Small intestine (tissue), 7 donors: ENCODE results near the gene ROR1. TPM values are rescaled to one million over a fixed set of nuclear protein-coding genes. Genes with fewer than 3 reads are reported as not detected.
A peak's percentile ranks its signal among the peaks of the same experiment; 100 is the strongest.

ENCODE experiments used
- DNase-seq, 2 donors: peaks; one replicate each; pipeline versions ENCODE4 v3.0.0 to v3.0.0-alpha.2; 2013
- FAIRE-seq: peaks from 2 replicates; lab custom pipeline; 2012; peaks lifted over from hg19 to GRCh38; lab: Jason Lieb, UNC
- H3K27ac ChIP-seq, 3 donors: one replicate each; pipeline ENCODE4 v1.5.1; 2013; ENCODE audit warnings: low read length in 2 of 3, mild to moderate bottlenecking in 2 of 3, control low read depth in 1 of 3, inconsistent platforms in 1 of 3, low read depth in 1 of 3, moderate library complexity in 1 of 3
- H3K27me3 ChIP-seq, 3 donors: one replicate each; pipeline ENCODE4 v1.6.1; 2013; ENCODE audit warnings: low read length in 3 of 3, inconsistent platforms in 1 of 3; ENCODE audit not compliant: control insufficient read depth in 3 of 3, insufficient read depth in 3 of 3
- H3K36me3 ChIP-seq, 3 donors: one replicate each; pipeline ENCODE4 v1.6.1; 2013; ENCODE audit warnings: low read length in 3 of 3, inconsistent platforms in 1 of 3, low read depth in 1 of 3, mild to moderate bottlenecking in 1 of 3, moderate library complexity in 1 of 3; ENCODE audit not compliant: control insufficient read depth in 3 of 3, insufficient read depth in 2 of 3
- H3K4me1 ChIP-seq, 3 donors: one replicate each; pipeline ENCODE4 v1.6.1; 2013; ENCODE audit warnings: low read length in 2 of 3, inconsistent platforms in 1 of 3, low read depth in 1 of 3, mild to moderate bottlenecking in 1 of 3, moderate library complexity in 1 of 3; ENCODE audit not compliant: control insufficient read depth in 3 of 3, insufficient read depth in 2 of 3
- H3K4me3 ChIP-seq, 3 donors: one replicate each; pipeline ENCODE4 v1.5.1; 2013; ENCODE audit warnings: low read length in 3 of 3, control low read depth in 1 of 3, inconsistent platforms in 1 of 3, low read depth in 1 of 3, mild to moderate bottlenecking in 1 of 3, moderate library complexity in 1 of 3
- H3K9me3 ChIP-seq, 2 donors: one replicate each; pipeline ENCODE4 v1.6.1; 2013; ENCODE audit warnings: low read depth in 1 of 2, low read length in 1 of 2; ENCODE audit not compliant: control insufficient read depth in 2 of 2, insufficient read depth in 1 of 2
- WGBS, 3 donors: extraction: QIAGEN DNeasy Blood & Tissue Kit; methylation state at CpG; one replicate each; pipeline ENCODE4 v1.1.7; 2013; 5-methylcytosine and 5-hydroxymethylcytosine counted together
- polyA plus RNA-seq, 4 donors: library from polyadenylated mRNA; stranded (reverse) in 3 of 4; unstranded in 1 of 4; fragments of 200-250 nt in 3 of 4; fragments of 120-200 nt in 1 of 4; gene quantifications; one replicate each; pipeline versions ENCODE4 v1.2.1 to v1.2.3, GENCODE V29; 2013
- donor health status: healthy with polysubstance abuse.
- donor health status: control.
- donor health status: control.
- donor health status: Bipolar disorder and iron deficiency.
- donor health status: healthy.

ROR1 gene
- polyA plus RNA-seq, 4 donors, result 0.22 to 3.6 (median 3.2) TPM; not detected in 1

GRCh38 chr1:63945943-63946342 lies 172.1 kb downstream of the ROR1 start:
- DNase-seq (no peak), FAIRE-seq (no peak)
- Histone ChIP-seq H3K36me3 (peaks cover 0 to 2% (median 0%) of the 10 kb centered on the region in 3 donors), H3K9me3 (no peaks in the 10 kb centered on the region), H3K27me3 (no peaks in the 10 kb centered on the region), H3K27ac (no peak overlapping the region), H3K4me1 (no peaks in the 10 kb centered on the region), H3K4me3 (no peak overlapping the region)
- WGBS, 3 donors, result 80 to 93% (median 89%) methylated on average over 1 of the region's 1 CpG

GRCh38 chr1:63946866-63947491 lies 173.2 kb downstream of the ROR1 start:
- WGBS, 3 donors, result 74 to 89% (median 84%) methylated on average over 11 of the region's 11 CpGs
- H3K27me3 ChIP-seq, result no peaks in the 10 kb centered on the region
- no peaks in the 10 kb centered on the region for H3K9me3 ChIP-seq
- no peak for DNase-seq
- H3K4me3 ChIP-seq, result no peak overlapping the region
- H3K27ac ChIP-seq, result no peak overlapping the region
- no peaks in the 10 kb centered on the region for H3K4me1 ChIP-seq
- no peak for FAIRE-seq
- peaks cover 0 to 2% (median 0%) of the 10 kb centered on the region in 3 donors for H3K36me3 ChIP-seq

GRCh38 chr1:63947904-63948303 lies 174.1 kb downstream of the ROR1 start:
- H3K4me1 ChIP-seq, result no peaks in the 10 kb centered on the region
- no peak overlapping the region for H3K4me3 ChIP-seq
- no peaks in the 10 kb centered on the region for H3K27me3 ChIP-seq
- FAIRE-seq, result peak; percentile 26
- no peaks in the 10 kb centered on the region for H3K9me3 ChIP-seq
- peaks cover 0 to 2% (median 0%) of the 10 kb centered on the region in 3 donors for H3K36me3 ChIP-seq
- DNase-seq, result no peak
- no peak overlapping the region for H3K27ac ChIP-seq
- WGBS, 3 donors, result 74 to 89% (median 83%) methylated on average over 3 of the region's 3 CpGs

- H3K27me3 ChIP-seq, result no peaks in the 10 kb centered on the region
- 44 to 51% (median 49%) methylated on average over 3 of the region's 3 CpGs for WGBS, 3 donors
- FAIRE-seq (no peak), DNase-seq (peak; percentile 16 to 24)
- H3K4me1 ChIP-seq, result no peaks in the 10 kb centered on the region
- no peak overlapping the region for H3K4me3 ChIP-seq
- H3K36me3 ChIP-seq, result no peaks in the 10 kb centered on the region
- peaks cover 0 to 15% of the 10 kb centered on the region in 2 donors for H3K9me3 ChIP-seq
- no peak overlapping the region for H3K27ac ChIP-seq
Measured at GRCh38 chr1:63950023-63950422, 176.2 kb downstream of the ROR1 start.

- FAIRE-seq (no peak), DNase-seq (no peak)
- H3K27ac ChIP-seq, result no peak overlapping the region
- no peaks in the 10 kb centered on the region for H3K27me3 ChIP-seq
- no peaks in the 10 kb centered on the region for H3K4me1 ChIP-seq
- WGBS, 3 donors, result 76 to 83% (median 82%) methylated on average over 5 of the region's 5 CpGs
- peaks cover 0 to 15% of the 10 kb centered on the region in 2 donors for H3K9me3 ChIP-seq
- H3K36me3 ChIP-seq, result no peaks in the 10 kb centered on the region
- H3K4me3 ChIP-seq, result no peak overlapping the region
Measured at GRCh38 chr1:63951059-63951946, 177.5 kb downstream of the ROR1 start.

- H3K27ac ChIP-seq, result no peak overlapping the region
- no peaks in the 10 kb centered on the region for H3K27me3 ChIP-seq
- FAIRE-seq (no peak), DNase-seq (no peak)
- no peaks in the 10 kb centered on the region for H3K36me3 ChIP-seq
- no peaks in the 10 kb centered on the region for H3K4me1 ChIP-seq
- no peak overlapping the region for H3K4me3 ChIP-seq
- peaks cover 0 to 15% of the 10 kb centered on the region in 2 donors for H3K9me3 ChIP-seq
- WGBS, 3 donors, result 90 to 94% (median 93%) methylated on average over 1 of the region's 1 CpG
Measured at GRCh38 chr1:63954187-63954586, 180.4 kb downstream of the ROR1 start.

- WGBS, 3 donors, result 78 to 88% (median 80%) methylated on average over 8 of the region's 8 CpGs
- H3K4me1 ChIP-seq, result no peaks in the 10 kb centered on the region
- no peaks in the 10 kb centered on the region for H3K36me3 ChIP-seq
- DNase-seq (no peak), FAIRE-seq (no peak)
- peaks cover 0 to 15% of the 10 kb centered on the region in 2 donors for H3K9me3 ChIP-seq
- H3K4me3 ChIP-seq, result no peak overlapping the region
- H3K27ac ChIP-seq, result no peak overlapping the region
- H3K27me3 ChIP-seq, result no peaks in the 10 kb centered on the region
Measured at GRCh38 chr1:63955370-63956145, 181.7 kb downstream of the ROR1 start.

GRCh38 chr1:63958556-63958955 lies 184.7 kb downstream of the ROR1 start:
- H3K27me3 ChIP-seq, result no peaks in the 10 kb centered on the region
- FAIRE-seq (no peak), DNase-seq (no peak)
- WGBS, 3 donors, result 81 to 90% (median 86%) methylated on average over 2 of the region's 2 CpGs
- H3K27ac ChIP-seq, result no peak overlapping the region
- peaks cover 0 to 2% (median 0%) of the 10 kb centered on the region in 3 donors for H3K36me3 ChIP-seq
- H3K9me3 ChIP-seq, result peaks cover 0 to 12% of the 10 kb centered on the region in 2 donors
- H3K4me1 ChIP-seq, result no peaks in the 10 kb centered on the region
- no peak overlapping the region for H3K4me3 ChIP-seq
